GM21737 (cell line): ENCODE results near the gene ACOXL.
A peak's percentile ranks its signal among the peaks of the same experiment; 100 is the strongest.

Source experiments
- ATAC-seq: cut with Tn5 transposase; IDR thresholded peaks from one replicate; pipeline ENCODE4 v1.9.1; 2021; ENCODE audit warnings: mild to moderate bottlenecking, moderate library complexity; ENCODE audit not compliant: unreplicated experiment

The ACOXL gene

GRCh38 chr2:110995911-110996310, 263.5 kb downstream of the ACOXL start:
- no peak for ATAC-seq

- ATAC-seq: no peak
Observed at GRCh38 chr2:110997331-110998045, 265.1 kb downstream of the ACOXL start.

GRCh38 chr2:110998311-110998710, 265.9 kb downstream of the ACOXL start:
- no peak for ATAC-seq

GRCh38 chr2:110999626-111000025, 267.3 kb downstream of the ACOXL start:
- ATAC-seq: no peak

GRCh38 chr2:111005307-111005706, 272.9 kb downstream of the ACOXL start:
- no peak for ATAC-seq

- no peak for ATAC-seq
Observed at GRCh38 chr2:111005821-111006220, 273.4 kb downstream of the ACOXL start.

GRCh38 chr2:111007757-111008688, 275.6 kb downstream of the ACOXL start:
- ATAC-seq: no peak

GRCh38 chr2:111011218-111011617, 278.8 kb downstream of the ACOXL start:
- no peak for ATAC-seq

GRCh38 chr2:111015283-111015995, 283.1 kb downstream of the ACOXL start:
- no peak for ATAC-seq

- ATAC-seq: no peak
Observed at GRCh38 chr2:111017034-111017622, 284.8 kb downstream of the ACOXL start.

- no peak for ATAC-seq
Observed at GRCh38 chr2:111017909-111018308, 285.5 kb downstream of the ACOXL start.

GRCh38 chr2:111019381-111019780, 287.0 kb downstream of the ACOXL start:
- ATAC-seq: no peak

- no peak for ATAC-seq
Observed at GRCh38 chr2:111022633-111023032, 290.3 kb downstream of the ACOXL start.

- ATAC-seq: no peak
Observed at GRCh38 chr2:111024496-111024895, 292.1 kb downstream of the ACOXL start.

GRCh38 chr2:111025288-111025687, 292.9 kb downstream of the ACOXL start:
- ATAC-seq: no peak

GRCh38 chr2:111028720-111029119, 296.3 kb downstream of the ACOXL start:
- no peak for ATAC-seq

- no peak for ATAC-seq
Observed at GRCh38 chr2:111029181-111029927, 297.0 kb downstream of the ACOXL start.

- peak; percentile 64 for ATAC-seq
Observed at GRCh38 chr2:111030260-111030891, 298.0 kb downstream of the ACOXL start.

GRCh38 chr2:111030945-111031344, 298.6 kb downstream of the ACOXL start:
- ATAC-seq: no peak
